Effector memory CD8-positive, alpha-beta T cell (primary cell): ENCODE data around the gene OLFML1.

ENCODE experiments used
- ATAC-seq: fragments of 150-1000 bp; cut with Tn5 transposase; replicated peaks from 2 replicates; pipeline ENCODE4 v1.10.0; 2021; ENCODE audit warnings: mild to moderate bottlenecking, moderate library complexity
- DNase-seq, 3 experiments: peaks; one replicate each; pipeline ENCODE4 v3.0.0; 2021
- H3K27ac Mint-ChIP-seq, 2 donors: one replicate each; pipeline ENCODE4 v1.8.0; 2022; ENCODE audit warnings: mild to moderate bottlenecking in 2 of 2, mixed read lengths in 2 of 2, moderate library complexity in 2 of 2
- H3K27me3 Mint-ChIP-seq, 2 donors: one replicate each; pipeline ENCODE4 v1.8.0; 2022; ENCODE audit warnings: mixed read lengths in 2 of 2
- H3K36me3 Mint-ChIP-seq: one replicate; pipeline ENCODE4 v1.8.0; 2022; ENCODE audit warnings: mild to moderate bottlenecking, moderate library complexity, mixed read lengths; ENCODE audit not compliant: insufficient read depth
- H3K4me1 Mint-ChIP-seq, 2 donors: one replicate each; pipeline ENCODE4 v1.8.0; 2022; ENCODE audit warnings: low read depth in 2 of 2, mixed read lengths in 2 of 2
- H3K4me3 Mint-ChIP-seq, 2 donors: one replicate each; pipeline ENCODE4 v1.8.0; 2022; ENCODE audit warnings: mild to moderate bottlenecking in 2 of 2, mixed read lengths in 2 of 2, moderate library complexity in 2 of 2
- H3K9me3 Mint-ChIP-seq, 2 donors: one replicate each; pipeline ENCODE4 v1.8.0; 2022; ENCODE audit warnings: mixed read lengths in 2 of 2
- total RNA-seq, 9 experiments: gene quantifications; one replicate each; lab custom pipeline; 2026; lab: John Stamatoyannopoulos, UW

Gene OLFML1
- 0 to 0.12 (median 0) reads per million in 9 experiments for total RNA-seq

- DNase-seq: no peak
- H3K4me3 Mint-ChIP-seq: no peak within 1 kb of the TSS
- no peaks in the 10 kb centered on the region for H3K4me1 Mint-ChIP-seq
- peaks cover 14 to 16% of the 10 kb centered on the region in 2 donors for H3K27me3 Mint-ChIP-seq
- ATAC-seq: no peak
- no peak within 1 kb of the TSS for H3K27ac Mint-ChIP-seq
- H3K9me3 Mint-ChIP-seq: no peaks in the 10 kb centered on the region
- no peaks in the 10 kb centered on the region for H3K36me3 Mint-ChIP-seq
Measured at GRCh38 chr11:7485186-7486097, at the start of gene OLFML1. Gene OLFML1 (plus strand): TSS chr11:7485506. CDS start chr11:7485876, 370 bp downstream.

GRCh38 chr11:7436146-7436545, 49.2 kb upstream of the OLFML1 start:
- H3K4me3 Mint-ChIP-seq: peak overlapping the region; percentile 65 to 66
- no peaks in the 10 kb centered on the region for H3K27me3 Mint-ChIP-seq
- peak overlapping the region; percentile 87 to 94 for H3K27ac Mint-ChIP-seq
- H3K36me3 Mint-ChIP-seq: no peaks in the 10 kb centered on the region
- H3K4me1 Mint-ChIP-seq: peaks cover 14 to 16% of the 10 kb centered on the region in 2 donors
- H3K9me3 Mint-ChIP-seq: no peaks in the 10 kb centered on the region
- ATAC-seq (no peak), DNase-seq (no peak)

GRCh38 chr11:7436657-7437056, 48.6 kb upstream of the OLFML1 start:
- H3K4me3 Mint-ChIP-seq: peak overlapping the region; percentile 65 to 66
- peak overlapping the region; percentile 87 to 94 for H3K27ac Mint-ChIP-seq
- no peaks in the 10 kb centered on the region for H3K27me3 Mint-ChIP-seq

GRCh38 chr11:7437696-7438095, 47.6 kb upstream of the OLFML1 start:
- Mint-ChIP-seq H3K9me3 (no peaks in the 10 kb centered on the region), H3K4me3 (no peak overlapping the region), H3K27me3 (no peaks in the 10 kb centered on the region), H3K27ac (peak overlapping the region in 1 of 2 donors; percentile 36), H3K4me1 (peaks cover 14 to 16% of the 10 kb centered on the region in 2 donors), H3K36me3 (no peaks in the 10 kb centered on the region)
- ATAC-seq (no peak), DNase-seq (no peak)

More at GRCh38 chr11:7436657-7437056, 48.6 kb upstream of the OLFML1 start:
- Mint-ChIP-seq H3K4me1 (peaks cover 14 to 16% of the 10 kb centered on the region in 2 donors), H3K36me3 (no peaks in the 10 kb centered on the region), H3K9me3 (no peaks in the 10 kb centered on the region)
- peak in 1 of 3 experiments; percentile 9 for DNase-seq
- peak; percentile 78 for ATAC-seq

GRCh38 chr11:7439746-7440320, 45.5 kb upstream of the OLFML1 start:
- H3K27me3 Mint-ChIP-seq: peaks cover 0 to under 1% of the 10 kb centered on the region in 2 donors
- no peaks in the 10 kb centered on the region for H3K36me3 Mint-ChIP-seq
- no peak for DNase-seq
- H3K9me3 Mint-ChIP-seq: no peaks in the 10 kb centered on the region
- peak overlapping the region in 1 of 2 donors; percentile 33 for H3K27ac Mint-ChIP-seq
- ATAC-seq: no peak
- peaks cover 14 to 16% of the 10 kb centered on the region in 2 donors for H3K4me1 Mint-ChIP-seq
- no peak overlapping the region for H3K4me3 Mint-ChIP-seq

GRCh38 chr11:7442588-7443215, 42.6 kb upstream of the OLFML1 start:
- H3K27ac Mint-ChIP-seq: no peak overlapping the region
- H3K9me3 Mint-ChIP-seq: no peaks in the 10 kb centered on the region
- no peaks in the 10 kb centered on the region for H3K36me3 Mint-ChIP-seq
- H3K27me3 Mint-ChIP-seq: peaks cover 10 to 21% of the 10 kb centered on the region in 2 donors
- DNase-seq (peak; percentile 60 to 71 (median 68)), ATAC-seq (peak; percentile 83)
- H3K4me1 Mint-ChIP-seq: peaks cover 0 to 3% of the 10 kb centered on the region in 2 donors
- H3K4me3 Mint-ChIP-seq: no peak overlapping the region

GRCh38 chr11:7444091-7444981, 41.0 kb upstream of the OLFML1 start:
- H3K27ac Mint-ChIP-seq: no peak overlapping the region
- no peak overlapping the region for H3K4me3 Mint-ChIP-seq
- H3K9me3 Mint-ChIP-seq: no peaks in the 10 kb centered on the region
- DNase-seq: no peak
- H3K4me1 Mint-ChIP-seq: no peaks in the 10 kb centered on the region
- ATAC-seq: no peak
- H3K27me3 Mint-ChIP-seq: peaks cover 10 to 21% of the 10 kb centered on the region in 2 donors
- H3K36me3 Mint-ChIP-seq: no peaks in the 10 kb centered on the region

- H3K36me3 Mint-ChIP-seq: no peaks in the 10 kb centered on the region
- no peak overlapping the region for H3K4me3 Mint-ChIP-seq
Measured at GRCh38 chr11:7445564-7445963, 39.7 kb upstream of the OLFML1 start.

GRCh38 chr11:7448201-7448600, 37.1 kb upstream of the OLFML1 start:
- no peak overlapping the region for H3K4me3 Mint-ChIP-seq
- DNase-seq (no peak), ATAC-seq (no peak)
- H3K4me1 Mint-ChIP-seq: no peaks in the 10 kb centered on the region
- no peak overlapping the region for H3K27ac Mint-ChIP-seq
- peaks cover 10 to 21% of the 10 kb centered on the region in 2 donors for H3K27me3 Mint-ChIP-seq
- H3K36me3 Mint-ChIP-seq: no peaks in the 10 kb centered on the region
- H3K9me3 Mint-ChIP-seq: no peaks in the 10 kb centered on the region

More at GRCh38 chr11:7445564-7445963, 39.7 kb upstream of the OLFML1 start:
- Mint-ChIP-seq H3K4me1 (no peaks in the 10 kb centered on the region), H3K27ac (no peak overlapping the region), H3K27me3 (peaks cover 10 to 21% of the 10 kb centered on the region in 2 donors), H3K9me3 (no peaks in the 10 kb centered on the region)
- no peak for ATAC-seq
- no peak for DNase-seq

GRCh38 chr11:7449211-7449840, 36.0 kb upstream of the OLFML1 start:
- Mint-ChIP-seq H3K4me1 (no peaks in the 10 kb centered on the region), H3K9me3 (no peaks in the 10 kb centered on the region), H3K27me3 (peaks cover 10 to 21% of the 10 kb centered on the region in 2 donors), H3K27ac (peak overlapping the region in 1 of 2 donors; percentile 48), H3K36me3 (no peaks in the 10 kb centered on the region), H3K4me3 (no peak overlapping the region)
- ATAC-seq: no peak
- DNase-seq: no peak

GRCh38 chr11:7449841-7450214, 35.5 kb upstream of the OLFML1 start:
- no peak for DNase-seq
- H3K36me3 Mint-ChIP-seq: no peaks in the 10 kb centered on the region
- no peaks in the 10 kb centered on the region for H3K4me1 Mint-ChIP-seq
- ATAC-seq: no peak
- no peaks in the 10 kb centered on the region for H3K9me3 Mint-ChIP-seq
- H3K4me3 Mint-ChIP-seq: no peak overlapping the region
- H3K27me3 Mint-ChIP-seq: peaks cover 10 to 21% of the 10 kb centered on the region in 2 donors
- no peak overlapping the region for H3K27ac Mint-ChIP-seq

GRCh38 chr11:7450836-7451235, 34.5 kb upstream of the OLFML1 start:
- Mint-ChIP-seq H3K36me3 (no peaks in the 10 kb centered on the region), H3K9me3 (no peaks in the 10 kb centered on the region), H3K4me1 (no peaks in the 10 kb centered on the region), H3K27ac (no peak overlapping the region), H3K27me3 (peaks cover under 1 to 11% of the 10 kb centered on the region in 2 donors), H3K4me3 (no peak overlapping the region)
- no peak for DNase-seq
- ATAC-seq: no peak
